Measurements from ENCODE around the gene LARGE1.

GRCh38 chr22:33776491-33776890 is 143.8 kb downstream of the LARGE1 start:
- TF ChIP-seq POLR2A (IDR thresholded peaks at IDR 0.05; ENCODE audit: low read depth, low read length) = no peak
- no peak for TF ChIP-seq POLR2AphosphoS5 (IDR thresholded peaks at IDR 0.05; ENCODE audit: low read depth, low read length)
- no peak for TF ChIP-seq TAF1 (IDR thresholded peaks at IDR 0.05; ENCODE audit: low read depth, low read length)
- no peak for TF ChIP-seq POU2F2 (IDR thresholded peaks at IDR 0.05; ENCODE audit: low read depth, low read length)
- TF ChIP-seq SPI1 (IDR thresholded peaks at IDR 0.05; ENCODE audit: low read depth, low read length) = no peak
- TF ChIP-seq PAX5 (IDR thresholded peaks at IDR 0.05; ENCODE audit: insufficient read depth, low read length, severe bottlenecking) = no peak
